Keratinocyte (primary cell): ENCODE data around the gene KIAA1210. TPM values are rescaled to one million over a fixed set of nuclear protein-coding genes. Genes with fewer than 3 reads are reported as not detected.

Experiments
- DNase-seq: peaks from one replicate; pipeline ENCODE4 v3.0.0-alpha.2; 2011; ENCODE audit warnings: low read depth, missing footprints, low spot score
- FAIRE-seq: peaks from 2 replicates; lab custom pipeline; 2011; peaks lifted over from hg19 to GRCh38; lab: Jason Lieb, UNC
- H2AFZ ChIP-seq: 2 replicates; pipeline ENCODE4 v1.6.0; 2012; ENCODE audit warnings: low read length, control low read depth, inconsistent platforms; ENCODE audit not compliant: control insufficient read depth
- H3K27ac ChIP-seq: 2 replicates; pipeline ENCODE4 v1.5.1; 2011; ENCODE audit warnings: low read length; ENCODE audit not compliant: control insufficient read depth, insufficient read depth
- H3K27me3 ChIP-seq: 3 replicates; pipeline ENCODE4 v1.6.0; 2011; ENCODE audit warnings: low read length; ENCODE audit not compliant: control insufficient read depth, insufficient read depth; ENCODE audit errors: extremely low read depth
- H3K36me3 ChIP-seq, 2 experiments: 2 replicates in 1 of 2; 3 replicates in 1 of 2; pipeline ENCODE4 v1.5.1; 2011; ENCODE audit warnings: low read length in 2 of 2, mild to moderate bottlenecking in 1 of 2; ENCODE audit not compliant: control insufficient read depth in 2 of 2, insufficient read depth in 2 of 2; ENCODE audit errors: extremely low read depth in 1 of 2
- H3K4me1 ChIP-seq: 3 replicates; pipeline ENCODE4 v1.5.1; 2011; ENCODE audit warnings: low read length; ENCODE audit not compliant: control insufficient read depth, insufficient read depth; ENCODE audit errors: extremely low read depth
- H3K4me2 ChIP-seq: 3 replicates; pipeline ENCODE4 v1.6.0; 2011; ENCODE audit warnings: low read depth, low read length; ENCODE audit not compliant: control insufficient read depth, insufficient read depth; ENCODE audit errors: extremely low read depth
- H3K4me3 ChIP-seq, 3 experiments: fragments of 200-600 bp in 1 of 3; sonication (generic) in 1 of 3; 2 replicates in 2 of 3; 3 replicates in 1 of 3; pipeline ENCODE4 v1.5.1; 2011 to 2016; ENCODE audit warnings: low read length in 3 of 3, mild to moderate bottlenecking in 3 of 3, control low read depth in 2 of 3, inconsistent platforms in 1 of 3, low read depth in 1 of 3, mixed read lengths in 1 of 3, mixed run types in 1 of 3, moderate library complexity in 1 of 3; ENCODE audit not compliant: control insufficient read depth in 2 of 3, insufficient read depth in 2 of 3; ENCODE audit errors: extremely low read depth in 1 of 3
- H3K79me2 ChIP-seq: 2 replicates; pipeline ENCODE4 v1.6.0; 2012; ENCODE audit warnings: low read length; ENCODE audit not compliant: control insufficient read depth, insufficient read depth
- H3K9ac ChIP-seq: 3 replicates; pipeline ENCODE4 v1.6.0; 2011; ENCODE audit warnings: low read length; ENCODE audit not compliant: control insufficient read depth, insufficient read depth; ENCODE audit errors: extremely low read depth
- H3K9me1 ChIP-seq: 3 replicates; pipeline ENCODE4 v1.6.0; 2011; ENCODE audit warnings: low read length; ENCODE audit not compliant: control insufficient read depth, insufficient read depth; ENCODE audit errors: extremely low read depth
- H3K9me3 ChIP-seq: 2 replicates; pipeline ENCODE4 v1.5.1; 2012; ENCODE audit warnings: low read depth, low read length; ENCODE audit not compliant: control insufficient read depth
- H4K20me1 ChIP-seq: 3 replicates; pipeline ENCODE4 v1.6.0; 2011; ENCODE audit warnings: low read length; ENCODE audit not compliant: control insufficient read depth, insufficient read depth; ENCODE audit errors: extremely low read depth
- EZH2 ChIP-seq: IDR thresholded peaks from one replicate; pipeline ENCODE4 v1.6.1; 2012; ENCODE audit warnings: inconsistent platforms, mild to moderate bottlenecking, low read length, moderate library complexity
- dilution Hi-C: fragments of 300-500 bp; cut with MboI; formaldehyde crosslinking; loops from one replicate; pipeline ENCODE4 v1.7.0; 2020; ENCODE audit warnings: low sequenced_read_pairs; ENCODE audit not compliant: extremely low pct_ligation_motif_present
- polyA plus RNA-seq, 5 experiments: library from polyadenylated mRNA; depleted of rRNA in 3 of 5; stranded (reverse) in 3 of 5; stranded (forward) in 1 of 5; unstranded in 1 of 5; fragments of >200 nt; gene quantifications; 1 replicate in 1 of 5; 2 replicates in 3 of 5; 3 replicates in 1 of 5; pipeline versions ENCODE4 v1.2.1 to v1.2.3, GENCODE V29; 2011 to 2012; ENCODE audit warnings: missing spikeins in 2 of 5, low read depth in 1 of 5, low replicate concordance in 1 of 5
- TF ChIP-seq, protein P1 (sequence below), 3 experiments: IDR thresholded peaks in 1 of 3; conservative IDR thresholded peaks in 1 of 3; optimal IDR thresholded peaks in 1 of 3; 2 replicates in 2 of 3; 3 replicates in 1 of 3; pipeline versions ENCODE3 to v1.5.1; 2011; ENCODE audit warnings: low read length in 3 of 3, mild to moderate bottlenecking in 3 of 3, moderate library complexity in 2 of 3, control low read depth in 1 of 3, inconsistent platforms in 1 of 3; ENCODE audit not compliant: insufficient read depth in 2 of 3; ENCODE audit errors: extremely low read depth in 1 of 3

The KIAA1210 gene
- polyA plus RNA-seq, 1 donor (not counting 4 experiments of a cell fraction or from before 2014, with no cell fraction given): not detected

GRCh38 chrX:119105826-119106225 is 21.8 kb downstream of the KIAA1210 start:
- H3K9me3 ChIP-seq: no peaks in the 10 kb centered on the region
- no peak overlapping the region for H3K4me3 ChIP-seq
- H3K27ac ChIP-seq: no peak overlapping the region
- TF ChIP-seq, protein P1, sequence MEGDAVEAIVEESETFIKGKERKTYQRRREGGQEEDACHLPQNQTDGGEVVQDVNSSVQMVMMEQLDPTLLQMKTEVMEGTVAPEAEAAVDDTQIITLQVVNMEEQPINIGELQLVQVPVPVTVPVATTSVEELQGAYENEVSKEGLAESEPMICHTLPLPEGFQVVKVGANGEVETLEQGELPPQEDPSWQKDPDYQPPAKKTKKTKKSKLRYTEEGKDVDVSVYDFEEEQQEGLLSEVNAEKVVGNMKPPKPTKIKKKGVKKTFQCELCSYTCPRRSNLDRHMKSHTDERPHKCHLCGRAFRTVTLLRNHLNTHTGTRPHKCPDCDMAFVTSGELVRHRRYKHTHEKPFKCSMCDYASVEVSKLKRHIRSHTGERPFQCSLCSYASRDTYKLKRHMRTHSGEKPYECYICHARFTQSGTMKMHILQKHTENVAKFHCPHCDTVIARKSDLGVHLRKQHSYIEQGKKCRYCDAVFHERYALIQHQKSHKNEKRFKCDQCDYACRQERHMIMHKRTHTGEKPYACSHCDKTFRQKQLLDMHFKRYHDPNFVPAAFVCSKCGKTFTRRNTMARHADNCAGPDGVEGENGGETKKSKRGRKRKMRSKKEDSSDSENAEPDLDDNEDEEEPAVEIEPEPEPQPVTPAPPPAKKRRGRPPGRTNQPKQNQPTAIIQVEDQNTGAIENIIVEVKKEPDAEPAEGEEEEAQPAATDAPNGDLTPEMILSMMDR (optimal IDR thresholded peaks at IDR 0.05 in 1 of 3, IDR thresholded peaks at IDR 0.05 in 1 of 3, conservative IDR thresholded peaks at IDR 0.05 in 1 of 3; ENCODE audit: extremely low read depth in 1 of 3, insufficient read depth in 2 of 3, low read length in 3 of 3): no peak
- no peak for TF ChIP-seq EZH2
- no peaks in the 10 kb centered on the region for H3K4me1 ChIP-seq
- no peak overlapping the region for H2AFZ ChIP-seq
- no peak overlapping the region for H3K9ac ChIP-seq
- no peaks in the 10 kb centered on the region for H3K9me1 ChIP-seq
- H3K79me2 ChIP-seq: no peaks in the 10 kb centered on the region
- dilution Hi-C loops: no loop called here
- no peak overlapping the region for H3K4me2 ChIP-seq
- no peaks in the 10 kb centered on the region for H3K27me3 ChIP-seq
- no peak for FAIRE-seq
- H4K20me1 ChIP-seq: no peaks in the 10 kb centered on the region
- DNase-seq: no peak
- no peaks in the 10 kb centered on the region for H3K36me3 ChIP-seq

DNA sequence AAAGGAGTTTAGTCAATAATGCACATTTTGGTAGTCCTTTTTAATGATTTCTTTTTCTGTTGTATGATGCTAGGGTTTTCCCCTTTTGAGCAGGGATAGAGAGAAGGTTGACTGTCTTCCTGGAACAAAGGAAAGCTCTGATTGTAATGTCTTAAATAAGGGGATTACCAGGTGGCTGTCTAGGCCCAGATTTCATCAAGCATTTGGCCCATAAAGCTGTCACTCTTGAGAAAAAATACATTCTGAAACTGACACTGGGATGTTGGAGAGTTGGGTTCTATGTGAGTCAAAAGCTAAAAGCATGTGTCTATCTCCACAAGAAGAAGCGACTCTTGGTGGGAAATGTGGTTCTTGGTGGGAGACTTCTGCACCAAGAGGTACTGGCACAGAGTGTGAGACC is 26.4 kb downstream of the KIAA1210 start:
- no peaks in the 10 kb centered on the region for H3K9me3 ChIP-seq

More for the DNA sequence above, 26.4 kb downstream of the KIAA1210 start:
- no peak overlapping the region for H3K27ac ChIP-seq
- H3K4me1 ChIP-seq: no peaks in the 10 kb centered on the region
- no peaks in the 10 kb centered on the region for H3K9me1 ChIP-seq
- H4K20me1 ChIP-seq: no peaks in the 10 kb centered on the region
- no peak for DNase-seq
- H3K4me2 ChIP-seq: no peak overlapping the region
- no peaks in the 10 kb centered on the region for H3K27me3 ChIP-seq
- no peaks in the 10 kb centered on the region for H3K79me2 ChIP-seq
- no peak overlapping the region for H3K4me3 ChIP-seq
- H2AFZ ChIP-seq: no peak overlapping the region
- no peak for FAIRE-seq
- no peaks in the 10 kb centered on the region for H3K36me3 ChIP-seq
- dilution Hi-C loops: no loop called here
- no peak overlapping the region for H3K9ac ChIP-seq
- no peak for TF ChIP-seq EZH2
- TF ChIP-seq, protein P1 (optimal IDR thresholded peaks at IDR 0.05 in 1 of 3, IDR thresholded peaks at IDR 0.05 in 1 of 3, conservative IDR thresholded peaks at IDR 0.05 in 1 of 3; ENCODE audit: extremely low read depth in 1 of 3, insufficient read depth in 2 of 3, low read length in 3 of 3): no peak
